ENCODE measurements around the gene PTPRN2.

GRCh38 chr7:157561816-157562410 is 1025.7 kb downstream of the PTPRN2 start:
- TF ChIP-seq CTCF (conservative IDR thresholded peaks at IDR 0.05) = no peak
- no peak for TF ChIP-seq EZH2 (IDR thresholded peaks at IDR 0.05; ENCODE audit: low read depth)

Data from PC-9 (cell line).